Pancreas (tissue), 10 donors: ENCODE measurements around the gene HDHD5. TPM values are rescaled to one million over a fixed set of nuclear protein-coding genes. Genes with fewer than 3 reads are reported as not detected.

Source experiments
- ATAC-seq, 4 donors: fragments of 200-7000 bp; cut with Tn5 transposase; one replicate each; pipeline versions ENCODE4 v1.8.0 to v1.9.1; 2020; ENCODE audit warnings: mild to moderate bottlenecking in 4 of 4, moderate library complexity in 4 of 4
- DNase-seq, 6 donors: peaks; one replicate each; pipeline ENCODE4 v3.0.0-alpha.2; 2020
- FAIRE-seq: peaks from 2 replicates; lab custom pipeline; 2012; peaks lifted over from hg19 to GRCh38; lab: Jason Lieb, UNC
- H3K27ac ChIP-seq, 4 donors: fragments of 200-600 bp; sonication (generic); 1 replicate in 3 of 4; 2 replicates in 1 of 4; pipeline versions ENCODE4 v1.5.0 to v1.8.0; 2020
- H3K27me3 ChIP-seq, 4 donors: fragments of 200-600 bp; one replicate each; pipeline ENCODE4 v1.8.0; 2021
- H3K36me3 ChIP-seq, 3 donors: fragments of 200-600 bp; sonication (generic) in 1 of 3; one replicate each; pipeline versions ENCODE4 v1.5.0 to v1.8.0; 2020 to 2021
- H3K4me1 ChIP-seq, 3 donors: fragments of 200-600 bp; one replicate each; pipeline ENCODE4 v1.8.0; 2021
- H3K4me3 ChIP-seq, 4 donors: fragments of 200-600 bp; sonication (generic) in 2 of 4; one replicate each; pipeline versions ENCODE4 v1.5.0 to v1.8.0; 2020 to 2021
- H3K9me3 ChIP-seq, 4 donors: fragments of 200-600 bp; one replicate each; pipeline ENCODE4 v1.8.0; 2021
- CTCF ChIP-seq, 4 donors: fragments of 200-600 bp; sonication (generic) in 3 of 4; IDR thresholded peaks; one replicate each; pipeline versions ENCODE4 v1.5.0 to v1.8.0; 2021; ENCODE audit warnings: antibody characterized with exemption in 4 of 4
- WGBS, 2 donors: extraction: QIAGEN DNeasy Blood & Tissue Kit; methylation state at CpG; one replicate each; pipeline ENCODE4 v1.1.7; 2013; 5-methylcytosine and 5-hydroxymethylcytosine counted together
- intact Hi-C, 3 donors: fragments of 100-400 bp; cut with DNase I; formaldehyde crosslinking; loops; one replicate each; pipeline versions ENCODE4 v1.11.1 to v1.14.2; 2022
- polyA plus RNA-seq, 2 donors: library from polyadenylated mRNA; stranded (reverse); fragments of 200-250 nt; gene quantifications; one replicate each; pipeline ENCODE4 v1.2.3, GENCODE V29; 2013
- total RNA-seq, 6 donors: library from RNA; stranded (reverse); fragmentation: NEBNext Ultra II Directional in 4 of 6; extraction: Animal tissue kit (Norgen Biotek cat#: 25700) in 4 of 6; gene quantifications; one replicate each; pipeline versions ENCODE4 v1.2.1 to v1.2.4, GENCODE V29; 2021 to 2023
- donor health status: healthy with polysubstance abuse.
- donor health status: DM: no; HTN: no; CAD: no; lungs with moderate emphysema.
- donor health status: DM: no; HTN: no; CAD: no.
- donor health status: control.
- donor health status: control.
- donor health status: Bipolar disorder and iron deficiency.
- donor health status: DM: yes; HTN: yes; CAD: no.
- donor health status: DM: no; HTN: no; CAD: no.
- donor health status: DM: no; HTN: no; CAD: no.
- donor health status: DM: yes; HTN: yes; CAD: no.

The HDHD5 gene
- total and polyA plus RNA-seq, 8 donors = 10.5 to 43.6 (median 17.0) TPM

- TF ChIP-seq CTCF (IDR thresholded peaks at IDR 0.05) = no peak
- Histone ChIP-seq H3K27me3 (no peaks in the 10 kb centered on the region), H3K4me3 (no peak overlapping the region), H3K9me3 (no peaks in the 10 kb centered on the region), H3K4me1 (no peaks in the 10 kb centered on the region), H3K36me3 (no peaks in the 10 kb centered on the region), H3K27ac (no peak overlapping the region)
- DNase-seq (no peak), FAIRE-seq (no peak), ATAC-seq (no peak)
- WGBS, 2 donors = 72 to 79% methylated on average over 13 of the region's 13 CpGs
- intact Hi-C loops = no loop called here
These were observed 44.7 kb downstream of the HDHD5 start for GRCh38 chr22:17114173-17114897.

- TF ChIP-seq CTCF (IDR thresholded peaks at IDR 0.05) = no peak
- ATAC-seq (no peak), FAIRE-seq (no peak), DNase-seq (no peak)
- intact Hi-C loops = no loop called here
- WGBS, 2 donors = 70 to 71% methylated on average over 8 of the region's 8 CpGs
- H3K4me1 ChIP-seq = no peaks in the 10 kb centered on the region
- no peak overlapping the region for H3K4me3 ChIP-seq
- H3K9me3 ChIP-seq = no peaks in the 10 kb centered on the region
- no peaks in the 10 kb centered on the region for H3K27me3 ChIP-seq
- H3K27ac ChIP-seq = no peak overlapping the region
- H3K36me3 ChIP-seq = peaks cover 0 to 4% (median 4%) of the 10 kb centered on the region in 3 donors
These were observed 45.5 kb downstream of the HDHD5 start for GRCh38 chr22:17113600-17113999.

- WGBS, 2 donors = 63 to 64% methylated on average over 9 of the region's 9 CpGs
- H3K27ac ChIP-seq = no peak overlapping the region
- FAIRE-seq = no peak
These were observed 46.5 kb downstream of the HDHD5 start for GRCh38 chr22:17112491-17113042.

GRCh38 chr22:17110791-17111550, 48.1 kb downstream of the HDHD5 start:
- H3K27me3 ChIP-seq = no peaks in the 10 kb centered on the region
- 83 to 86% methylated on average over 13 of the region's 13 CpGs for WGBS, 2 donors
- peaks cover 0 to 21% (median 4%) of the 10 kb centered on the region in 3 donors for H3K36me3 ChIP-seq
- ATAC-seq = no peak
- no peaks in the 10 kb centered on the region for H3K9me3 ChIP-seq
- H3K4me1 ChIP-seq = no peaks in the 10 kb centered on the region
- no peak overlapping the region for H3K4me3 ChIP-seq
- no peak overlapping the region for H3K27ac ChIP-seq
- DNase-seq = no peak
- no peak for TF ChIP-seq CTCF (IDR thresholded peaks at IDR 0.05)
- intact Hi-C loops = no loop called here
- FAIRE-seq = no peak

More at GRCh38 chr22:17112491-17113042, 46.5 kb downstream of the HDHD5 start:
- Histone ChIP-seq H3K27me3 (no peaks in the 10 kb centered on the region), H3K4me3 (no peak overlapping the region), H3K4me1 (no peaks in the 10 kb centered on the region), H3K36me3 (peaks cover 0 to 10% (median 4%) of the 10 kb centered on the region in 3 donors), H3K9me3 (no peaks in the 10 kb centered on the region)
- TF ChIP-seq CTCF (IDR thresholded peaks at IDR 0.05) = no peak
- DNase-seq (no peak), ATAC-seq (no peak)
- intact Hi-C loops = no loop called here
